Measurements from ENCODE around the gene PRPF6. TPM values are rescaled to one million over a fixed set of nuclear protein-coding genes. Genes with fewer than 3 reads are reported as not detected.

The PRPF6 gene, protein sequence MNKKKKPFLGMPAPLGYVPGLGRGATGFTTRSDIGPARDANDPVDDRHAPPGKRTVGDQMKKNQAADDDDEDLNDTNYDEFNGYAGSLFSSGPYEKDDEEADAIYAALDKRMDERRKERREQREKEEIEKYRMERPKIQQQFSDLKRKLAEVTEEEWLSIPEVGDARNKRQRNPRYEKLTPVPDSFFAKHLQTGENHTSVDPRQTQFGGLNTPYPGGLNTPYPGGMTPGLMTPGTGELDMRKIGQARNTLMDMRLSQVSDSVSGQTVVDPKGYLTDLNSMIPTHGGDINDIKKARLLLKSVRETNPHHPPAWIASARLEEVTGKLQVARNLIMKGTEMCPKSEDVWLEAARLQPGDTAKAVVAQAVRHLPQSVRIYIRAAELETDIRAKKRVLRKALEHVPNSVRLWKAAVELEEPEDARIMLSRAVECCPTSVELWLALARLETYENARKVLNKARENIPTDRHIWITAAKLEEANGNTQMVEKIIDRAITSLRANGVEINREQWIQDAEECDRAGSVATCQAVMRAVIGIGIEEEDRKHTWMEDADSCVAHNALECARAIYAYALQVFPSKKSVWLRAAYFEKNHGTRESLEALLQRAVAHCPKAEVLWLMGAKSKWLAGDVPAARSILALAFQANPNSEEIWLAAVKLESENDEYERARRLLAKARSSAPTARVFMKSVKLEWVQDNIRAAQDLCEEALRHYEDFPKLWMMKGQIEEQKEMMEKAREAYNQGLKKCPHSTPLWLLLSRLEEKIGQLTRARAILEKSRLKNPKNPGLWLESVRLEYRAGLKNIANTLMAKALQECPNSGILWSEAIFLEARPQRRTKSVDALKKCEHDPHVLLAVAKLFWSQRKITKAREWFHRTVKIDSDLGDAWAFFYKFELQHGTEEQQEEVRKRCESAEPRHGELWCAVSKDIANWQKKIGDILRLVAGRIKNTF
- total RNA-seq: 63.2 and 64.3 TPM in 2 replicates

DNA sequence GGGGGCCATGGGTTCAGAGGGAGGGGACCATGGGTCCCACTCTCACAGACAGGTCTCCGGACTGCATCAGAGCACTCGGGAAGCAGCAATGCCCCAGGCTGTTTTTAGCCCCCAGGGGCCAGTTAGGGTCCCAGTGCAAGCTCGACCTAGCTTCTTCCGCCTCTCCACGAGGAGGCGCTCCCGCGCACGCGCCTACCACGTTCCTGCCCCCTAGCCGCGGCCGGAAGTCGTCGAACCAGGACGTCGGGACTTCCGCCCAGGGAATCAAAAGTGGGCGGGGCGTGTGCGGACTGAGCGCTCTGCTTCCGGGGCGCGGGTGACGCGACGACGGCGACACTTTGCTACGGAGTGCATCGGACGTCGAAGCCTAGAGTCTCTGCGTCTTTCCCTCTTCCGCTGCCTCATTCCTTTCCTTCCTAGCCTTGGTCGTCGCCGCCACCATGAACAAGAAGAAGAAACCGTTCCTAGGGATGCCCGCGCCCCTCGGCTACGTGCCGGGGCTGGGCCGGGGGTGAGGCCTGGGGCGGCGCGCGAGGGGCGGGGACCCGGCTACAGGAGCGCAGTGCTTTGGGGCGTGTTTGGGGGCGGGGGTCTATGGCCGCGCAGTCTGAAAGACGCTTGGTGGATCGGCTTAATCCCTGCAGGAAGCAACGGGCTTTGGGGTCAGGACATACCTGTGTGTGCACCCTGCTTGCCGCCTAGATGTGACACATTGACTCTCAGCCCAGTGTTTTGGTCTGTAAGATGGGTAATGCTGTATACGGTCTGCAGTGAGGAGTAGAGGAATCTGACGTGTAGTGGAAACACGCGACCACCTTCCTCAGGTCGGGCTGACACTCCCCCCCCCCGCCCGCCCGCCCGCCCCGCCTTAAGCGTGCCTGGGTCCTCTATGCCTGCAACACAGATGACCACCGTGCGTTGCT is at the start of gene PRPF6:
PRPF6 (plus strand) TSS at position 327 of the 923 bp plus-strand sequence; CDS start at position 441, 114 bp downstream.
- DNase-seq (ENCODE audit: extremely low read depth, low read depth, low spot score): peak; percentile 55

DNA sequence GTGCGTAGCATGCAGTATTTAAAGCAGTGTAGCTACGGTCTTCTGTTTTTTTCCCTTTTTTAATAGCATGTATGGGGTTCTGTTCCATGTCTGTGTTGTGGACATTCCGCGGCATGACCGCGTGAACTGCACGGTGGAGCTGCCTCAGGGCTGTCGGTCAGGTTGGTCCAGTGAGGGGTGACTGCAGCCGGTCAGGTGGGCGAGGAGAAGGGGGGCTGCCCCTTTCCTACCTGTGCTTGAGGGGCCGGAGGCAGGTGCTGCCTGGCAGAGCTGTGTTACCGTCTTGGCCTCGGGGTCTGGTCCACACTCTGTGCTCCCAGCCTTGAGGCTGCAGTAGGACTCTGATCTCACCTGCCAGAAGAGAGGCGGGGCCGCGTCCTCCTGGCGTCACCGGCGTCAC is 49.2 kb upstream of the PRPF6 start:
- no peak for DNase-seq (ENCODE audit: extremely low read depth, low read depth, low spot score)

DNA sequence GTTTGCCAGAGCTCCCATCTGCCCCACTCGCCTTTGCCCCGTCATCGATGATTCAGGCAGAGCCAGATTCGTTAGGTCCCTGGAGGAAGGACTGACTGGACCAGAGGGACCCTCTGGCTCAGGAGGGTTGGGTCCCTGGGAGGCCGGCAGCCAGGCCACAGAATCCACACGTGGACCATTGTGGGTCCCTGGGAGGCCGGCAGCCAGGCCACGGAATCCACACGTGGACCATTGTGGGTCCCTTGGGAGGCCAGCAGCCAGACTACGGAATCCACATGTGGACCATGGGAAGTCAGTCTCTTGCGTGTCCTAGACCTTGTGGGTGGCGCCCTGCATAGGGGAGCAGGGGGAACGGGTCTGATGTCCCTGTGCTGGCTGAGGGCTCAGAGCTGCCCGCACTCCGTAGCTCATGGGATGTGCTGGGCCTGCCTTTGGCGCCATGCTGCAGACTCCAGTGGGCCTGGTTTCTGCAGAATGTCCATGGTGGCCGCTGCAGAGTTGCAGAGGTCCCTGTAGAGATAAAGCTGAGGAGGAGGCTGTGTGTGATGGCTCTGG is 48.2 kb upstream of the PRPF6 start:
- DNase-seq (ENCODE audit: extremely low read depth, low read depth, low spot score): no peak

DNA sequence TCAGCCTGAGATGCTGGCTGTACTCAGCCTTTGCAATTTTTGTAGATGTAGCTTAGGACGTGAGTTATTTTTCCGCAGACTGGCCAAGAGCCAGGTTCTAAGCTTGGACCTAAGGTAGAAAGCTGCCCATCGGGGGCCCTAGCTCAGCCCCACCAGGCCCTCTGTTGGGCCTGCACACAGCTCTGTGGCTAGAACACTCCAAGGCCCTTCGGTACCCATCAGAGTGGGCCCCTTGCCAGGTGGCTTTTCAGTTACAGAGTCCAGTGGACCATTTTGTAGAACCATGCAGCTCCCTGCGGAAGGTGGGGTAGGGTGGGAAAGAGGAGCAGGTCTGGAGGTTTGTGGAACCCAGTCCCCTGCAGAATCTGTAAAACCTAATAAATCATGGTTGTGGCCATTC is 47.3 kb upstream of the PRPF6 start:
- no peak for DNase-seq (ENCODE audit: extremely low read depth, low read depth, low spot score)

DNA sequence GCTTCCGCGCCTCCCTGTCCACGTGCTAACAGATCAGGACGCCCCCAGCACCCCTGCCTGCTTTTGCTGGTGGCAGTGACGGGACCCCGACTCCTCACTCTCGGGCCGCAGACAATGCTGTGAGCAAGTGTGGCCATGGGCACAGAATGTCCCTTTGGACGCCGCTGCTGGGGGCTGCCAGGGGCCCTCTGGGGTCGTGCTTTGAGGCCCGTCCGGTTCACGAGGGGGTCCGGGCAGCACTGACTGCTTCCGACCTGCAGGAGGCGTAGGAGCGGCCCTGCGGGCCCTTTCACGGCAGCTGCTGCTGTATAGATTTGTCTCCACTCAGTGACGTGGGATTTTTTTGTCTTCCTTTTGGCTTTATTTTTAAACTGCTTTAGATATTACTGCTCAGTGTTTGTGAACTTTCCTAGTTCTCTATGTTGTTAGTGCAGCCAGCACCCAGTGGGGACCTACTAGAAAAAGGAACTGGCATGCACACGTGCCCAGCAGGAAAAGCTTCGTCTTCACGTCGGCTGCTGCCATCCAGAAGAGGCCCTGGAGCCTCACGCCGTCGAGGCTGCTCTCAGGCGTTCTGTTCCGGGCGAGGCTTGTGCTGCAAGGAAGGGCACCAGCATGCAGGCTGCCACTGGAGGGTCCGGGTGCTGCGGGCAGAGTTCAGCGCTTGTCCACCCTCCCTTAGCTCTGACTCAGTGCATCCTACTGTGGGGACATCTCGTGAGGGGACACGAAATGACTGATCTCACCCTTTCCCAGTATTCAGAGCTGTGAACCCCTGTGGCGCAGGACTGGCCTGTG is 46.5 kb upstream of the PRPF6 start:
- DNase-seq (ENCODE audit: extremely low read depth, low read depth, low spot score): no peak

DNA sequence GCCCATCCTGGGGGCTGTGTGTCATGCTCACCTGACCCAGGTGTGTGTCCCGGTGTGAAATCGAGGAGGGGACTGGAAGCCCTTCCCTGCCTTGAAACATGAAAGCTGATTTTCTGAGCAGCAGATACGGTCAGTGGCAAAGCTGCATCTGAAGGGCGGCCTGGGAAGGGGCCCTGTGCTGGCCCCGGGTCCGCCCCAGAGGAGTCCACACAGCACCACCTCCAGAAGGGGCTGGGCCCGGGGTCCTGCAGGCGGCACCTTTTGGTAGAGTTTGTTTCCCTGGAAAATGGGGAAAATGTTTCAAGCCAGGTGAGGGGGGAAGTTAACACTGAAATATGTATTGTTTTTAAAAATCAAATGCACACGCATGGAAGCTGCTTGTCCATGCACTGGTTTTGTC is 45.5 kb upstream of the PRPF6 start:
- DNase-seq (ENCODE audit: extremely low read depth, low read depth, low spot score): no peak

DNA sequence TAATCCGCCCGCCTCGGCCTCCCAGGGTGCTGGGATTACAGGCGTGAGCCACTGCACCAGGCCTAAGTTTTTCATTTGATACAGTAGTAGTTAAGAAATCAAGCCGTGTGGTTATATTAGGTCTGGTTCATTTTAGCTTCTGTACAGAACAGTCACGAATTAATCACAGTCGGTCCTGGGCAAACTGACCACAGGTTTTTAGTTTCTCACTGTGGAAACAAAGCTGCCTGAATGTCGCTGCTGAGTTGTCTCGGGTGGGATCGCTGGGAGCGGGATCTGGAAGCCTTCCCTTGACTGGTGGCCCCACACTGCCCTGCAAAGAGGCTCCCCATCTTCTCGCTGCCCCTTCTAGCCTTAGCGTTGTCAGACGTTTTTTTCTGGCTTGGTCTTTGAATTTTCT is 43.3 kb upstream of the PRPF6 start:
- no peak for DNase-seq (ENCODE audit: extremely low read depth, low read depth, low spot score)

DNA sequence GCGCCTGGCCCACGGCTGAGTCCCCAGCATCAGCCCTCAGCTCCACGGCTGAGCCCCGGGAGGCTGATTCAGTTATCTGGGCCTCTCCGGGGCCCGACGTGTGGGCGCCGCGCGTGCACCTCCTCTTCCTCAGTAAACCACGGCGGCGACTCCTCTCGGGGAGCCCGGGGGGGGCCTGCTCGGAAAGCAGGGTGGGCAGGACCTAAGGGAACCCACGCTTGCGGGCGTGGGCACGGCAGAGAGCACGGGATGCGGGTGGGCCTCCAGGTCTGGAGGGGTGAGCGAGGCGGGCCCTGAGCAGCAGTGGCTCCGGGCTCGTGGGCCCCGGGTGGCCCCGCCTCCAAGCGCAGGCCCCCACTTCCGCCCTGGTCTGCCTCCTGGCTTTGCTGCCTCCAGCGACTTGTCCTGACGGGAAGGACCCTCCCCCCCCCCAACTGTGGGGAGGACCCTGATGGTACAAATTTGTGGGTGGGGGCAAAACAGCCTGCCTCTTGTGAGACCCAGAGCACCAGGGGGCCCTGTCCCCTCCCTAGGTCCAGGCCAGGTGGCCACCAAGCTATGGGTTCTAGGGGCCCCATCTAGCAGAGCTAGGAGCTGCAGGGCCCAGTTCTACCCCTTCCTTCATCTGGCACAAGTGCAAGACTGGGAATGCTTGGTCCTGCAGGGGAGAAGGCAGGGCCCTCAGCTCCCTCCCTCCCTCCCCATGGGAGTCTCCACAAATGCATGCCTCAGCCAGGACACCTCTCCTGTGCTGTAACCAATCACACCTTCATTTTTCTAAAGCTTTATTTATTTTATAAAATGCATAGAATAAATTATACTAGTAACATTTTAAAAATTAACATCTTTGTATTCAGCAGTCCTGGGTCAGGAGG is 41.6 kb upstream of the PRPF6 start:
- DNase-seq (ENCODE audit: extremely low read depth, low read depth, low spot score): no peak

DNA sequence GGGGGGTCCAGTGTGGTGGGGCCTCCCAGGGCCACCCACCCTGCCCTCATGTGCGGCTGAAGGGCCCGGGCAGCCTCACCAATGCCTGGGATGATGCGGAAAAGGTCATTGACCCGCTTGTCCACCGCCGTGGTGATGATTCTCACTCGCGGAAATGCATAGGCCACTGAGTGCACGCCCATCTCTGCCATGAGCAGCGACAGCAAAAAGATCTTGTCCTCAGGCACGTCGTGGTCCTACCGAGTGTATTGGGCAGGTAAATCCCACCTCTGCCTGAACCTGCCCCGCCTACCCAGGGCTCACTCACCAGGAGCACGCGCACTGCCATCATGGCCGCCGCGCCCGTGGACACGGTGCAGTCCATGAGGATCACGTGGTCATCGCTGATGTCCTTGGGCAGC is 40.9 kb upstream of the PRPF6 start:
- no peak for DNase-seq (ENCODE audit: extremely low read depth, low read depth, low spot score)

DNA sequence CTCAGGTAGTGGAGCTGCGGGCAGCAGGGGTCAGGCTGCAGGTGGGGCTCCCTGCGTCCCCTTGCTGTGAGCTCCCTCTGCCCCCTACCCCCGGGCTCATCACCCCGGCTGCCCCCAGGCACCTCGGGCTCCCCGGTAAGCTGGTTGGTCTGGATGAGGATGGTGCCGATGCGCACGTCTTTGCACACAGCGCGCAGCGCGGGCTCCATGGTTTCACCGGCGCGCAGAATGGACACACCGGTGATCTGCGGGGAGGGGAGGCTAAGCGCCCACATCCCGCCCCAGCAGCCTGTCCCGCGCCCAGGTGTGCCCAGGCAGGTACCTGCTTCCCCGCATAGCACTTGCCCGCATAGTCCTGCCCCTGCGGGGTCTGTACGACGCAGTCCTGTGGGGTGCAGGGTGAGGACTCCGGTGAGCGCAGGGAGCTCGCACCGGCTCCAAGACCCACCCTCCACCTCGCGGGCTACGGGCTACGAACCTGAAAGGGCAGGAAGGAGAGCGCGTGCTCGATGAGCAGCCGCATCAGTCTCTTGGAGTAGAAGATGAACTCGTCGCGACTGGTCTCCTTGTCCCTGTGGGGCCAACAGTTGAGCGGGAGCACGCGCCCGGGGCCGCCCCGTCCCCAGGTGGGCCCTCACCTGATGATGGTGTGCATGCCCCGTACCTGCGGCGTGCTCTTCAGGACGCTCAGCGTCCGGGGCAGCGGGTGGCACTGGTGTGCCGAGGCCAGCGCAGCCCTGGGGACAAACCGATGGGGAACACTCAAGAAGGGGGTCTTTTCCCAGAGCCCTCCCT is 40.3 kb upstream of the PRPF6 start:
- DNase-seq (ENCODE audit: extremely low read depth, low read depth, low spot score): no peak

DNA sequence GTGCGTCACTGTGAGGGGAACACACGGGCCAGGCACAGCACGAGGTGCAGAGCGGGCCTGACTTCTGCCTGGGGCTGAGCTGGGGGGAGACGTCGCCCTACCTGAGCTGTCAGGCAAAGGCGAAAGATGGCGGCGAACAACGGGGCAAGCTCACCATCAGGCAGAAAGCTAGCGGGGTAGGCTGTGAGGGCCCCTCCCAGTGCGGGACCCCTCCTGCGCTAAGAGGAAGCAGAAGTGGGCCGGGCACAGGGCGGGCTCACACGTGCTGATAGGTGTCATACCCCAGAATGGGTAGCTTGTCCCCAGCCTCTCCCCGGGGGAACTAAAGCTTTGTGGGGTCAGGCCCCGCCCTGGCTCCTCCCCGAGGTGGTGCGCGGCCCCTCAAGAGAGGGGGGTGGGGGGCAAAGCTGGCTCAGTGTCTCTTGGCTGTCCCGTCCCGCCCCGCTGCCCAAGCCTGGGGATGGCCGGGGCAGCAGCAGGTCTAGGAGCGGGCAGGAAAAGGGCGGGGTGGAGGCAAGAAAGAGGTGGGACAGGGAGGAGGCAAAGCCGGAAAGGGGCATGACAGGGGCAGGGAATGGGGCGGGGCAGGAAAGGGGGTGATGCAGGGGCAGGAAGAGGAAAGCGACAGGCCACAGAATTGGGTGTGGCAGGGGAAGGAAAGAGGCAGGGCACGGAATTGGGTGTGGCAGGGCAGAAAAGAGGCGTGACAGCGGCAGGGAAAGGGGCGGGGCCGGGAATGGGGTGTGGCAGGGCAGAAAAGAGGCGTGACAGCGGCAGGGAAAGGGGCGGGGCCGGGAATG is 39.5 kb upstream of the PRPF6 start:
- no peak for DNase-seq (ENCODE audit: extremely low read depth, low read depth, low spot score)

DNA sequence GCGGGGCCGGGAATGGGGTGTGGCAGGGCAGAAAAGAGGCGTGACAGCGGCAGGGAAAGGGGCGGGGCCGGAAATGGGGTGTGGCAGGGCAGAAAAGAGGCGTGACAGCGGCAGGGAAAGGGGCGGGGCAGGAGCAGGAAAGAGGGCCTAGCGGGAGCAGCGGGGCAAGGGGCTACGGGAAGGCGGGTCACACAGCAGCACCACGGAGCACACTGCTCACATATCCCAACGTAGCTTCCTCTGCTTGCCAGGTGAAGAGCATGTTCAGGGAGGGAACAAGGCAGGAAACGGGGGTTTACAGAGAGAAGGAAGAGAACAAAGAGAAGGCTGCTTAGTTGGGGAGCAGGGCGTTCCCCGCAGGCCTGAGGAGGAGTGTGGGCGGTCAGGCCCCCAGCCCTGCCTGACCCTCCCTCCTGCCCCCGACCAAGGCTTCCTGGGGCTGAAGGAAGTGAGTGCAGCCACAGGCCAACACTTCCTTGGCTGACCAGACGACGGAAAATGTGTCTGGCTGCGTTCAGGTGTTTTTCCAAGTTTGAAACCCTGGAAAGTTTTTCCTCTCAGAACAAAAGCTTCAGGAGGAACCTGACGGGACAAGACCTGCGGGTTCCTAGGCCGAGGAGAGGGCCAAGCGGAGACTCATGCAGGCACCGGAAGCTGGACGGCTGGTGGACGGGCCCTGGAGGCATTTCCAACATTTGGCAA is 38.5 kb upstream of the PRPF6 start:
- no peak for DNase-seq (ENCODE audit: extremely low read depth, low read depth, low spot score)

DNA sequence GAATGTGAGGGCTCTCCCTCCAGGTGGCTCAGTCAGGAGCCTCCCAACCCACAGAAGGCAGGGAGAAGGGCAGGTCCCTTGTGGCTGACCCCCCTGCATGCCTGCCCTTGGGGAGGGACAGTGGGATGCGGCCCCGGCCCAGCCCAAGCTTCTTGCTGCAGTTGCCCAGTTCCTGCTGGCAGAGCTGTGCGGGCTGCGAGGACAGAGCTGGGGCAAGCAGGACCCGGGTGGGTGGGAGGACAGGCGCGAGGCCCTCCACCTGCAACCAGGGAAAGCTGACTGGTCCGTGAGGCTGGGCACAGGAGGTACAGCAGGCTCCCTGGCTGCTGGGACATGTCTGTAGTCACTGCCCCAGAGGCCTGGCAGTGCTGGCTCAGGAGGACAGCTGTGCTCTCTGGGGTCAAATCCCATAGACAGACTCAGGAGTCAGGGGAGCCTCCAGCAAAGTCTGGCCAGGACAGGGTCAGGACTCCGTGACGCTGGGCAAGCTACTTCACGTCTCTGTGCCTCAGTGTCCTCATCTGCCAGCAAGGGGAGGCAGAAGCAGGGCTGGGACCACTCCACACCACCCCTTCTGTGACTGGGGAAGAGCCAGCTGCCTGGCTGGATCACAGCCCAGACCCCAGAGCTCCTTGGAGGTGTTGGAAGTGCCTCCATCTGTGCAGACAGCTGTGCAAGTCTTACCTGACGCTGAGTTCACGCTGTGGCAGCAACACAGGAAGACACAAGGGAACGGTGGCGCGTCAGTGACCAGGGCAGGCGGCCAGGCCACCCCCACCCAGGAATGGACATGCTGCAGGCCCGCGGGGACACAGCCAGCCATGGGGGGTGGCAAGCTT is 37.7 kb upstream of the PRPF6 start:
- DNase-seq (ENCODE audit: extremely low read depth, low read depth, low spot score): no peak

DNA sequence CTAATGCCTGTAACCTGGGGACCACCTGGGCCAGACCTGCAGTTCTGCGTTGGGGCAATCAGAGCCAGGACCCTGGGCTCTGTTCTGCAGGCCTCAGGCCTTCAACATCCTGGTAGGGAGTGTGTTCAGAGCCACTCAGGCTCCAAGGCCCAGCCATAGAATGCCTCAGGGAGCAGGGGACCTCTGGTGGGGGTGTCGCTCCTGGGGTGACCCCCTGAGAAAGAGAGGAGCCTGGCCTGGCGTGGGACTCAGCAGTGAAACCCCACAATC is 37.2 kb upstream of the PRPF6 start:
- no peak for DNase-seq (ENCODE audit: extremely low read depth, low read depth, low spot score)

DNA sequence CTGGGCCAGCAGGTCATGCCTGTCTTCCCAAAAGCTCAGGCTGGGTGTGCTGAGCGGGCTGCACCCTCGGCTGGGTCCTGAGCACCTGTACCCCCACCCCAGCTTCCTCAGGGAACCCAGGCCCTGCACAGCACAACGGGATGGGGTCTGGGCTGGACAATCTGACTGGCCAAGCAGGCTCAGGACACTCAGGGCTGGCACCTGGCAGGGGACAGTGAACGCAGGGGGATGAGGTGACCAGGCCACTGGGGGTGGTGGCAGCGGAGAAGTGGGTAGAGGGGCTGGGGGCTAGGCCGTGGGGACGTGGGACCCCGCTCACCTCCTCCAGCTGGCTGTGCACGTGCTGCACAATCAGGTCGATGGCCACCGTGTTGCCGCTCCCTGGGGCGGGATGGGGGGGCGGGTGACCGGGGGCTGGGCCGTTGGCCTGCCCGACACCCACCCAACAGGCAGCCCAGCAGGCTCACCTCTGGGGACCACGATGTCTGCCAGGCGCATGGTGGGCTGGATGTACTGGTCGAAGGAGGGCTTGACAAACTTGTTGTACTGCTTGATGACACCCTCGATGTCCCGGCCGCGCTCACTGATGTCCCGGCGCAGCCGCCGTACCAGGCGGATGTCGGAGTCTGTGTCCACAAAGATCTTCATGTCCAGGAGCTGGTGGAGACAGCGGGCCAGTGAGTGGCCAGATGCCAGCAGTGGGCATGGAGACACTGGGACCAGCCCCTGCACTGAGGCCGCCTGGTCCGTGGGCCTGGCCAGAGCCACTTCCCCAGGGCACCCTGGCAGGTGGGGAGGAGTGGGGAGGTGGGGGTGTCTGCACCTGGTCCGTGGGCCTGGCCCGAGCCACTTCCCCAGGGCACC is 36.6 kb upstream of the PRPF6 start:
- no peak for DNase-seq (ENCODE audit: extremely low read depth, low read depth, low spot score)
